ENCODE data around the gene IGSF6. TPM values are rescaled to one million over a fixed set of nuclear protein-coding genes. Genes with fewer than 3 reads are reported as not detected.

IGSF6 gene
- total RNA-seq, 2 donors from 2014 or later, result not detected

- peak; percentile 28 for TF ChIP-seq CTCF (conservative IDR thresholded peaks at IDR 0.05)
- Mint-ChIP-seq H3K9me3 (no peaks in the 10 kb centered on the region), H3K27me3 (ENCODE audit: insufficient read depth) (no peaks in the 10 kb centered on the region), H3K27ac (peak within 1 kb of the TSS; percentile 78), H3K36me3 (ENCODE audit: low read depth) (no peaks in the 10 kb centered on the region), H3K4me3 (peak within 1 kb of the TSS; percentile 83), H3K4me1 (peaks cover 33% of the 10 kb centered on the region)
- Histone ChIP-seq H3K9me3 (ENCODE audit: control insufficient read depth, low read length) (no peaks in the 10 kb centered on the region), H3K9ac (ENCODE audit: extremely low read depth, low read length, poor library complexity, severe bottlenecking) (peak within 1 kb of the TSS; percentile 81), H3K27me3 (ENCODE audit: control insufficient read depth, insufficient read depth, low read length, poor library complexity, severe bottlenecking) (no peaks in the 10 kb centered on the region), H3K4me3 (ENCODE audit: low read length) (peak within 1 kb of the TSS; percentile 94), H3K36me3 (ENCODE audit: control insufficient read depth, insufficient read depth, low read length) (no peaks in the 10 kb centered on the region), H3K27ac (ENCODE audit: low read depth, low read length) (peak within 1 kb of the TSS; percentile 96), H3K4me1 (ENCODE audit: control insufficient read depth, insufficient read depth, low read length) (peaks cover 5% of the 10 kb centered on the region)
- WGBS, 2 experiments (ENCODE audit: insufficient coverage in 1 of 2, insufficient read length in 1 of 2), result 0 to 1% methylated on average over 21 to 100 of the region's 100 CpGs
- DNase-seq, result peak; percentile 97
Observed at GRCh38 chr16:21599122-21600030, 53.0 kb downstream of the IGSF6 start, which contains the start of gene METTL9. Gene METTL9 (plus strand): TSS chr16:21599577. CDS start chr16:21599734, 157 bp downstream.

GRCh38 chr16:21598701-21599121 is 53.7 kb downstream of the IGSF6 start:
- H3K27ac ChIP-seq (ENCODE audit: low read depth, low read length), result peak overlapping the region; percentile 59
- peak overlapping the region; percentile 81 for H3K9ac ChIP-seq (ENCODE audit: extremely low read depth, low read length, poor library complexity, severe bottlenecking)
- WGBS, 2 experiments (ENCODE audit: insufficient coverage in 1 of 2, insufficient read length in 1 of 2), result 10 to 13% methylated on average over 5 to 13 of the region's 13 CpGs
- Mint-ChIP-seq H3K27ac (peak overlapping the region; percentile 78), H3K4me3 (peak overlapping the region; percentile 83), H3K4me1 (peaks cover 33% of the 10 kb centered on the region), H3K27me3 (ENCODE audit: insufficient read depth) (no peaks in the 10 kb centered on the region), H3K9me3 (no peaks in the 10 kb centered on the region), H3K36me3 (ENCODE audit: low read depth) (no peaks in the 10 kb centered on the region)
- H3K4me1 ChIP-seq (ENCODE audit: control insufficient read depth, insufficient read depth, low read length), result peaks cover 5% of the 10 kb centered on the region
- TF ChIP-seq CTCF (conservative IDR thresholded peaks at IDR 0.05), result no peak
- H3K36me3 ChIP-seq (ENCODE audit: control insufficient read depth, insufficient read depth, low read length), result no peaks in the 10 kb centered on the region
- H3K9me3 ChIP-seq (ENCODE audit: control insufficient read depth, low read length), result no peaks in the 10 kb centered on the region
- peak overlapping the region; percentile 94 for H3K4me3 ChIP-seq (ENCODE audit: low read length)
- no peak for DNase-seq
- H3K27me3 ChIP-seq (ENCODE audit: control insufficient read depth, insufficient read depth, low read length, poor library complexity, severe bottlenecking), result no peaks in the 10 kb centered on the region

GRCh38 chr16:21598206-21598605 is 54.2 kb downstream of the IGSF6 start:
- Histone ChIP-seq H3K36me3 (ENCODE audit: control insufficient read depth, insufficient read depth, low read length) (no peaks in the 10 kb centered on the region), H3K9ac (ENCODE audit: extremely low read depth, low read length, poor library complexity, severe bottlenecking) (no peak overlapping the region), H3K9me3 (ENCODE audit: control insufficient read depth, low read length) (no peaks in the 10 kb centered on the region), H3K27me3 (ENCODE audit: control insufficient read depth, insufficient read depth, low read length, poor library complexity, severe bottlenecking) (no peaks in the 10 kb centered on the region), H3K4me3 (ENCODE audit: low read length) (peak overlapping the region; percentile 94), H3K27ac (ENCODE audit: low read depth, low read length) (no peak overlapping the region), H3K4me1 (ENCODE audit: control insufficient read depth, insufficient read depth, low read length) (peaks cover 5% of the 10 kb centered on the region)
- no peak for TF ChIP-seq CTCF (conservative IDR thresholded peaks at IDR 0.05)
- no peaks in the 10 kb centered on the region for H3K9me3 Mint-ChIP-seq
- no peak for DNase-seq
- no peaks in the 10 kb centered on the region for H3K27me3 Mint-ChIP-seq (ENCODE audit: insufficient read depth)
- H3K36me3 Mint-ChIP-seq (ENCODE audit: low read depth), result no peaks in the 10 kb centered on the region
- H3K4me1 Mint-ChIP-seq, result peaks cover 37% of the 10 kb centered on the region
- 95 to 96% methylated on average over 10 to 11 of the region's 12 CpGs for WGBS, 2 experiments (ENCODE audit: insufficient coverage in 1 of 2, insufficient read length in 1 of 2)
- H3K4me3 Mint-ChIP-seq, result peak overlapping the region; percentile 83
- peak overlapping the region; percentile 78 for H3K27ac Mint-ChIP-seq

All from endodermal cell (in vitro differentiated cells).